Lower lobe of right lung (tissue), 2 donors: Measurements from ENCODE around the gene SETD1B. TPM values are rescaled to one million over a fixed set of nuclear protein-coding genes. Genes with fewer than 3 reads are reported as not detected.

Source experiments
- ATAC-seq, 2 donors: fragments of 200-7000 bp; cut with Tn5 transposase; one replicate each; pipeline ENCODE4 v1.9.1; 2020 to 2022; ENCODE audit warnings: mild to moderate bottlenecking in 2 of 2, moderate library complexity in 2 of 2
- DNase-seq: peaks from one replicate; pipeline ENCODE4 v3.0.0-alpha.2; 2020
- H3K27ac ChIP-seq: fragments of 200-600 bp; one replicate; pipeline ENCODE4 v1.8.0; 2022
- H3K27me3 ChIP-seq: fragments of 200-600 bp; one replicate; pipeline ENCODE4 v1.8.0; 2022; ENCODE audit warnings: low read depth
- H3K36me3 ChIP-seq: fragments of 200-600 bp; one replicate; pipeline ENCODE4 v1.8.0; 2022; ENCODE audit warnings: mild to moderate bottlenecking
- H3K4me1 ChIP-seq: fragments of 200-600 bp; one replicate; pipeline ENCODE4 v1.8.0; 2022
- H3K4me3 ChIP-seq: fragments of 200-600 bp; one replicate; pipeline ENCODE4 v1.8.0; 2022; ENCODE audit warnings: mild to moderate bottlenecking
- H3K9me3 ChIP-seq: fragments of 200-600 bp; one replicate; pipeline ENCODE4 v1.8.0; 2022
- intact Hi-C: fragments of 100-400 bp; cut with DNase I; formaldehyde crosslinking; loops from one replicate; pipeline ENCODE4 v1.11.0; 2022
- total RNA-seq: library from RNA; stranded (reverse); fragmentation: NEBNext Ultra II Directional; extraction: Animal tissue kit (Norgen Biotek cat#: 25700); gene quantifications from one replicate; pipeline ENCODE4 v1.2.1, GENCODE V29; 2021
- TF ChIP-seq, protein P1 (sequence below): fragments of 200-600 bp; IDR thresholded peaks from one replicate; pipeline ENCODE4 v1.8.0; 2022; ENCODE audit warnings: antibody characterized with exemption, mild to moderate bottlenecking
- donor health status: DM: no; HTN: yes; CAD: no; lungs with severe emphysema.

SETD1B gene
- total RNA-seq, 1 donor from 2014 or later: 19.7 TPM

- Histone ChIP-seq H3K27me3 (no peaks in the 10 kb centered on the region), H3K4me3 (no peak overlapping the region), H3K4me1 (peaks cover 9% of the 10 kb centered on the region), H3K9me3 (no peaks in the 10 kb centered on the region), H3K27ac (no peak overlapping the region), H3K36me3 (no peaks in the 10 kb centered on the region)
- TF ChIP-seq, protein P1, sequence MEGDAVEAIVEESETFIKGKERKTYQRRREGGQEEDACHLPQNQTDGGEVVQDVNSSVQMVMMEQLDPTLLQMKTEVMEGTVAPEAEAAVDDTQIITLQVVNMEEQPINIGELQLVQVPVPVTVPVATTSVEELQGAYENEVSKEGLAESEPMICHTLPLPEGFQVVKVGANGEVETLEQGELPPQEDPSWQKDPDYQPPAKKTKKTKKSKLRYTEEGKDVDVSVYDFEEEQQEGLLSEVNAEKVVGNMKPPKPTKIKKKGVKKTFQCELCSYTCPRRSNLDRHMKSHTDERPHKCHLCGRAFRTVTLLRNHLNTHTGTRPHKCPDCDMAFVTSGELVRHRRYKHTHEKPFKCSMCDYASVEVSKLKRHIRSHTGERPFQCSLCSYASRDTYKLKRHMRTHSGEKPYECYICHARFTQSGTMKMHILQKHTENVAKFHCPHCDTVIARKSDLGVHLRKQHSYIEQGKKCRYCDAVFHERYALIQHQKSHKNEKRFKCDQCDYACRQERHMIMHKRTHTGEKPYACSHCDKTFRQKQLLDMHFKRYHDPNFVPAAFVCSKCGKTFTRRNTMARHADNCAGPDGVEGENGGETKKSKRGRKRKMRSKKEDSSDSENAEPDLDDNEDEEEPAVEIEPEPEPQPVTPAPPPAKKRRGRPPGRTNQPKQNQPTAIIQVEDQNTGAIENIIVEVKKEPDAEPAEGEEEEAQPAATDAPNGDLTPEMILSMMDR: no peak
- DNase-seq (no peak), ATAC-seq (no peak)
- intact Hi-C loops: no loop called here
Measured at GRCh38 chr12:121837680-121838079, 33.9 kb downstream of the SETD1B start.

DNA sequence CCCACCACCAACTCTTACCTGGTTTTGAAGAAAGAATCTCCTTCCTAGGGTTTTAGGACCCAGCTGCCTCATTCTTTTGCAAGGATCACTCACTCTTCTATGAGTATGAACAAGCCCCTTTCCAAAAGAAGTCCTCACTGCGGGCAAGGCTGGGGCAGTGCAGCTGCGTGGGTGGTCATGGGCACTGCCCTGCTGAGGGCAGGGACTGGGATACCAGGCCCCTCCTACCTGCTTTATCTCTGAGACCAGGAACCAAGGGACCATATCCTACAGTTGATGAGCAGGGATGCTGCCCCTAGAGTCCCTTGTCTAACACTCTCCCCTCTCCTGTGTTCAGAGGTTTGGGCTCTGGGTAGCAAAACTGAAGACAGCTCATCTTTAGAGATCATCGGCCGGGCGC is 34.3 kb downstream of the SETD1B start:
- H3K4me3 ChIP-seq: no peak overlapping the region
- intact Hi-C loops: no loop called here
- H3K9me3 ChIP-seq: no peaks in the 10 kb centered on the region
- no peak for DNase-seq
- TF ChIP-seq, protein P1: no peak
- no peak for ATAC-seq
- H3K27me3 ChIP-seq: no peaks in the 10 kb centered on the region
- H3K36me3 ChIP-seq: no peaks in the 10 kb centered on the region
- no peak overlapping the region for H3K27ac ChIP-seq
- H3K4me1 ChIP-seq: peaks cover 9% of the 10 kb centered on the region

DNA sequence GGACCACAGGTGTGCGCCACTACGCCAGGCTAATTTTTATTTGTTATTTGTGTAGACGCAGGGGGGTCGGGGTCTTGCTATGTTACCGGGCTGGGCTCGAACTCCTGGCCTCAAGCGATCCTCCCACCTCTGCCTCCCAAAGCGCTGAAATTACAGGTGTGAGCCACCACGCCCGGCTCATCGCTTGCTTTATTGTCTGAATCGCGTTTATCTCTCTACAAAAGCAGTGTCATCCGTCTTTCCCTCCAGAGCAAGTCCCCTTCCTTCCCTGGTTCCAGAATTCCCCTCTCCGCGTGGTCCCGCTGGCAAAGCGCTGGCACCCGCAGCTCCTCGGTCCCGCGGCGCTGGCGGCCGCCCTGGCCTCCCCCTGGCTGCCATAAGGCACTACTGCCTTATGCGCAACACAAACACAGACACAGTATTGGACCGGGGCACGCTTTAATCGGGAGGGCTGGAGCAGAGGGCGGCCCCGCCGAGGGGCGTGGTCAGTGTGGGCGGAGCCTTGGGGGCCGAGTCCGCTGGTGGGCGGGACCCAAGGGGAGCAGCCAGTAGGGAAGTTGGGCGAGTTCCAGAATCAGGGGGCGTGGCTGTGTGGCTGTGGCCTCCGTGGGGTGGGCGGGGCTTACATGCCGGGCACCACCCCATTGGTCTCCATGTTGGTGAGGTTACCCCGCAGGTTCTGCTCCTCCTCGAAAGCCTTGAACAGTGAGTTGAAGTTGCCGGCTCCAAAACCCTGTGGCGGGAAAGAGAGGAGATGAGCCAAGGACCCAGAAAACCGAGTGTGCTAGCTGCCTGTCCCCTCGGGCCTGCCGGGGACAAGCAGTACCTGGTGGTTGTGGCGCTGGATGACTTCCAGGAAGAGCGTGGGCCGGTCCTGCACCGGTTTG is 35.5 kb downstream of the SETD1B start:
- H3K4me3 ChIP-seq: peak overlapping the region; percentile 75
- H3K9me3 ChIP-seq: no peaks in the 10 kb centered on the region
- H3K27ac ChIP-seq: peak overlapping the region; percentile 80
- ATAC-seq: peak; percentile 99 to 100
- peaks cover 9% of the 10 kb centered on the region for H3K4me1 ChIP-seq
- no peaks in the 10 kb centered on the region for H3K27me3 ChIP-seq
- intact Hi-C loops: no loop called here
- TF ChIP-seq, protein P1: peak; percentile 60
- H3K36me3 ChIP-seq: no peaks in the 10 kb centered on the region
- DNase-seq: peak; percentile 100

GRCh38 chr12:121839993-121840761 is 36.4 kb downstream of the SETD1B start:
- Histone ChIP-seq H3K4me1 (peaks cover 9% of the 10 kb centered on the region), H3K4me3 (peak overlapping the region; percentile 75), H3K27me3 (no peaks in the 10 kb centered on the region), H3K36me3 (no peaks in the 10 kb centered on the region), H3K27ac (peak overlapping the region; percentile 80), H3K9me3 (no peaks in the 10 kb centered on the region)
- peak; percentile 65 for DNase-seq
- TF ChIP-seq, protein P1: no peak
- intact Hi-C loops: no loop called here
- peak in 1 of 2 donors; percentile 1 for ATAC-seq

DNA sequence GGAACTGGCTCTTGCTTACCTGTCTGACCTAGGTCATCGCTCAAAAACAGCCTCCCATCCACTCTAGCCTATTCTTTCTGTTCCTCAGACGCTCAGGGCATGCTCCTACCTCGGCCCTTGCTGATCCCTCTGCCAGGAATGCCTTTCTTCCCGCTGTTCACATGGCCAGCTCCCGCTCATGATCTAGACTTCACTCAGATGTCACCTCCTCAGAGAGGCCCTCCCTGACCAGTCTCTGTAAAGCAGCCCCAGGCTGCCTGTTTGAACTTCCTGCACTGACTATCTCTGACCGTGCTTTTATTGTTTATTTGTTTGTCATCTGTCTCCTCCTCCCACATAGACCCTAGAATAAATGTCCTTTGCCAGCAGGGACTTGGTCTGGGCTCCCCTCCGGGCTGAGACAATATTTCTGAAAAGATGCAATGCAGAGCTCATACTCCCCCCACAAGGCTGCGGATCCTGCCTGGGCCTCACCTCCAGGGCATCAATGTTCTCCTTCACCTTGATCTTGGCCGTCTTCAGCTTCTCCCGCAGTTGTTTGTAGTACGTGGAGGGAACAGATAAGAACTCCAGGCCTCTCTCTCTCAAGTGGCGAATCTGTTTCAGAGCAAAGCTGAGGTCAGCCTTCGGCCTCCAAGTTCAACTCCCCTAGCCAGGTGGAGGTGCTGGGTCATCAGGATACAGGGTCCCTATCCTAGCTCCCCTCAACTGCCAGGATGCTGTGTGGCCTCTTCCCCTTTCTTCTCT is 39.6 kb downstream of the SETD1B start:
- intact Hi-C loops: no loop called here
- H3K9me3 ChIP-seq: no peaks in the 10 kb centered on the region
- H3K4me1 ChIP-seq: peaks cover 9% of the 10 kb centered on the region
- no peak for ATAC-seq
- no peak overlapping the region for H3K4me3 ChIP-seq
- H3K27me3 ChIP-seq: no peaks in the 10 kb centered on the region
- TF ChIP-seq, protein P1: no peak
- no peak overlapping the region for H3K27ac ChIP-seq
- no peaks in the 10 kb centered on the region for H3K36me3 ChIP-seq
- no peak for DNase-seq
